ENCODE measurements around the gene OSGIN1.

OSGIN1 gene

DNA sequence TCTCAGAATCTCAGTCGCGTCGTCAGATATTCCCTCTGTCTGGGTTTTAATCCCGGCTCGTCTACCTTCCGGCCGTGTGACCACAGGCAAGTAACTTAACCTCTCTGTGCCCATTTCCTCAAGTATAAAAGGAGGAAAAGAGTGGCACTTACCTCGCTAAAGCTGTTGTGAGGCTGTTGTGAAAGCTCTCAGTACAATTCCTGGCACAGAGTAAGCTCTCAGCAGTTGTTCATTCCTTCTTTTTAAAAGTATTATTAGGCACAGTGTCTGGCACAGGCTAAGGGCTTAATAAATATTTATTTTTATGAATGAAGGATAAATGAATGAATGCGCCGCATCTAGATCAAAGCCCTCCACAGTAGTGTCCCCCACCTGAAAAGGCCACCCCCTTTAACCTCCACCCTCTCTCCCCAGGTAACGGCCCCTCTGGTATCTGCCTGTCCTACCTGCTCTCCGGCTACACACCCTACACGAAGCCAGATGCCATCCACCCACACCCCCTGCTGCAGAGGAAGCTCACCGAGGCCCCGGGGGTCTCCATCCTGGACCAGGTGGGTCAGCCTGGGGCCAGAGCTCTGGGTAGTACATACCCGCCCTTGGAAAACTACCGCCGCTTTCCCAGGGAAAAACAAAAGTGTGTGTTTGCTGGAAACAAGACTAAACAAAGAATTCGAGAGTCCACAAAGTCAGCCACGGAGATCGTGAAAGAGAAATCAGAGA lies 6.0 kb downstream of the OSGIN1 start:
- DNase-seq = no peak

DNA sequence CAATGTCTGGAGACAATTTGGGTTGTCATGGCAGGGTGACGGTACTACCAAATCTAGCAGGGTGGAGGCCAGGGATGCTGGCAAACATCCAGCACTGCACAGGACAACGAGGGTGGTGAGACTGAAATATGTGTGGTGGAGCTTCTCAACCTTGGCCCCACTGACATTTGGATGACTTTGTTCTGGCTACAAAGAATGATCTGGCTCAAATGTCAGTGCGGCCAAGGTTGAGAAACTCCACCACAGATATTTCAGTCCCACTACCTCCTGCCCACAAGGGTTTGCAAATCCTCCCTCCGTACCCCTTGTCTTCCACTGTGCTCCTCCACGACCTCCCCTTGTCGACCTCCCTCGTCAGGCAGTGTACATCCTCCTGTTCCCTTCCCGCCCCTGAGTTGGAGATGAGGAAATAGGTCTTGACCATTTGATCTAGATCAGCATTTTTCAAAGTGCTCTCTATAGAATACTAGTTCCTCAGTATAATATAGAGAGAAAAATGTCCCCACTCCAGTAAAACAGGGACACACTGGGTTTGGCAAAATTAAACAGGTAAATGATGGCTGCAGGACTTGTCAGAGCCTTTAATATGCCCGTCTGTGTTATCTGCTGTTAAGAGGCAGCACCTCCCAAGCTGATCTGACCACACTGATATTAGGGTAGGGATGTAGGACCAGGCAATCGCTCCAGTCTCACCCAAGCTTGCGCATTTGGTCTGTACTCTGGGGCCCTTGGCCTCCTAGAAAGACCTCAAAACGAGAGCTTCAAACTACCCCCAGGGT lies 6.8 kb downstream of the OSGIN1 start:
- no peak for DNase-seq

DNA sequence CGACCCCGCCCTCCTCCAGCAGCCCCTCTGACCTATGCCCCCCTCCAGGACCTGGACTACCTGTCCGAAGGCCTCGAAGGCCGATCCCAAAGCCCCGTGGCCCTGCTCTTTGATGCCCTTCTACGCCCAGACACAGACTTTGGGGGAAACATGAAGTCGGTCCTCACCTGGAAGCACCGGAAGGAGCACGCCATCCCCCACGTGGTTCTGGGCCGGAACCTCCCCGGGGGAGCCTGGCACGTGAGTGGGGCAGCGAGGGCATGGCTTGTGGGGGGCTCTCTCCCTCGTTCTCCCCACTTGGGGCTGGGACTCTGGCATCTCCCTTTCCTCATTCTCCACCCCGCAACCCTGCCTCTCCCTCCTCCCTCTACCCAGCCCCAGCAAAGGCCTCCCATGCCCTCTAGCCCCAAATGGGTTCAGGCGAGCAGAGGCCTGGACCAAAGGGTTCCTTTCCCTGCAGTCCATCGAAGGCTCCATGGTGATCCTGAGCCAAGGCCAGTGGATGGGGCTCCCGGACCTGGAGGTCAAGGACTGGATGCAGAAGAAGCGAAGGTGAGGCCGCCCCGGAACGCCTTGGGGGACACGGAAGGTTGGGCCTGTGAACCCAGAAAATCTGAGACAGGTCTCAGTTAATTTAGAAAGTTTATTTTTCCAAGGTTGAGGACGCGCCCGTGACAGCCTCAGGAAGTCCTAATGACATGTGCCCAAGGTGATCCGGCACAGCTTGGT lies 7.6 kb downstream of the OSGIN1 start:
- no peak for DNase-seq

DNA sequence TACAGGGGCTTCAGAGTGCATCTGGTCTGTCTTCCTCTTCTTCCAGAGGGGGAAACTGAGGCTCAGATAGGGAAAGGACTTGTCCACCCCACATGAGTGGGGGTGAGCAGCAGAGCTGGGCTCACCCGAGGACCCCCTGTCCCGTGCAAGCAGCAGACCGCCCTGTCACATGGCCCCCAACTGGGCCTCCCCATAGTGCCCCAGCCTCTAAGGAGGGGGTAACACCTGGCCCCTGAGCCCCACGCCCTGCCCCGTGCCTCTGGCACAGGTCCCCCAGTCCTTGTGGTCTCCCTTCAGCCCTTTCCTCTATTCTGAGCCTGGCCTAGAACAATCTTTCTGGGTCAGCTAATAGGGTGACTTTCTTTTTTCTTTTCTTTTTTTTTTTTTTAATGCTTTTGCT lies 8.6 kb downstream of the OSGIN1 start:
- DNase-seq = no peak

DNA sequence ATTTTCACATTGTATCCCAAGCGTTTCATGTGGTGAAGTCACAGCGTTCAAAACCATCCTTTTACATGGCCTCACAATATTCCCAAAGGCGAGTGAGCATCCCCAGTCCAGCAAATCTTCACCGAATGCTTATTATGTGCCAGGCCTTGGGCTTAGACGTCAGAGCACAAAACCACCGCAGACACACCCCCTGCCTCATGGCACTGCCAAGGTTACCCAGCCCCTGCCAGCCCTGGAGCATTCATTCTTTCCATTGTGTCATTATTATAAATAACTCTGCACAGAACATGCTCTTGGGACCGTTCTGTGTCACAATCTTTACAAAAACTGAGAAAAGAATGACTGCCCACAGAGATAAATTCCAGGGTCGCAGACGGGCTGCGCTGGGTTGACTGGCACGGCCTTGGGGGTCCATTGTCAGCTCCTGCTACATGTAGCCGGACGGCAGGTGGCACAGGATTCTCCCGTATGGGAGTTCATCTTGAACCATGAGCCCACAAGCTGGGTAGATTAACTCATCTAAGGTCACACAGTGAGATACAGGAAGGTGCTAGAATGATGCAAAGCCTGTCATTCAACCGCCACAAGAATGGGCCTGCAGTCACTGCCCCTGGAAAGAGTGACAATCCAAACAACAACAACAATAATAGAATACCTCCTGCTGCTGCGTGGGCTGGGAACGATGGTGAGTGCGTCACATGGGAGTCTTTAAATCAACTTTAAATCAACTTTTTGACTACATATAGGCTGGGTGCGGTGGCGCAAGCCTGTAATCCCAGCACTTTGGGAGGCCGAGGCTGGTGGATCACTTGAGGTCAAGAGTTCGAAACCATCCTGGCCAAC lies 10.5 kb downstream of the OSGIN1 start:
- no peak for DNase-seq

DNA sequence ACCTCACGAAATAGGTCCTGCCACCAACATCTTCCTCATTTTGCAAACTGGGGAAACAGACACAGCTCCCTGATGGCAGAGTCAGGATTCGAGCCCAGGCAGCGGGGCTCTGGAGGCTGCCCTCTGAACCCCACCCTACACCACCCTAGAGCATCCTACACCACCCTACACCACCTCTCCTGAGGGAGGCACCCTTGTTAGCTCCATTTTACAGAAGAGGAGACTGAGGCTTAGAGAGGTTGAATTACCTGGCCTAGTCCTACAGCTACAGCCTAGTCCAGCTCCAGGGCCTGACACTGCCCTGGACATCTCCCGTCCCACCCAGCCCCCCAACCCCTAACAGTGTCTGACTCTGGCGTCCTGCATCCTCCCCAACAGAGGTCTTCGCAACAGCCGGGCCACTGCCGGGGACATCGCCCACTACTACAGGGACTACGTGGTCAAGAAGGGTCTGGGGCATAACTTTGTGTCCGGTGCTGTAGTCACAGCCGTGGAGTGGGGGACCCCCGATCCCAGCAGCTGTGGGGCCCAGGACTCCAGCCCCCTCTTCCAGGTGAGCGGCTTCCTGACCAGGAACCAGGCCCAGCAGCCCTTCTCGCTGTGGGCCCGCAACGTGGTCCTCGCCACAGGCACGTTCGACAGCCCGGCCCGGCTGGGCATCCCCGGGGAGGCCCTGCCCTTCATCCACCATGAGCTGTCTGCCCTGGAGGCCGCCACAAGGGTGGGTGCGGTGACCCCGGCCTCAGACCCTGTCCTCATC lies 11.8 kb downstream of the OSGIN1 start:
- DNase-seq = no peak

- DNase-seq = no peak
Measured at GRCh38 chr16:83965444-83966152, 12.6 kb downstream of the OSGIN1 start.

- DNase-seq = no peak
Measured at GRCh38 chr16:83966153-83966696, 13.2 kb downstream of the OSGIN1 start.

GRCh38 chr16:83967091-83967490 lies 14.1 kb downstream of the OSGIN1 start:
- DNase-seq = no peak

DNA sequence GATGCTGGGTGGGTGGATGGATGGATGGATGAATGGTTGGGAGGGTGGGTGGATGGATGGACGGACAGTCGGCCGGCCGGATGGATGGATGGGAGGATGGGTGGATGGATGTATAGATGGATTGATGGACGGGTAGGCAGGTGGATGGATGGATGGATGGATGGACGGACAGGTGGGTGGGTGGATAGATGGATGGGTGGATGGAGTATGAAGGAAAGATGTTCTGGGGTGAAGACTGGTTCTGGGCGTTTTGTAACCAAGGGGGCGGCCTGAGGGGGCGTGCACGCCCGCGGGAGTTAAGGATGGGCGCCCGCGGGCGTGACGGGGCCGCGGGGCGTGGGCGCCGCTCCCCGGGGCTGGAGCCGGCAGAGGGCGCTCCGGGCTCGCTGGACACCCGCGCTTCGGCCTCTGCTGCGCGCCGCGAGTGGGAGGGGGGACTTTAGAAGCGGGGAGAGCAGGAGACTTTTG lies 14.8 kb downstream of the OSGIN1 start, which contains the start of gene NECAB2:
TSS of gene NECAB2 (plus strand) at position 407 of the 468 bp plus-strand sequence. CDS start 405 bp downstream, outside the sequence.
- peak in 1 of 2 donors; percentile 4 for DNase-seq

DNA sequence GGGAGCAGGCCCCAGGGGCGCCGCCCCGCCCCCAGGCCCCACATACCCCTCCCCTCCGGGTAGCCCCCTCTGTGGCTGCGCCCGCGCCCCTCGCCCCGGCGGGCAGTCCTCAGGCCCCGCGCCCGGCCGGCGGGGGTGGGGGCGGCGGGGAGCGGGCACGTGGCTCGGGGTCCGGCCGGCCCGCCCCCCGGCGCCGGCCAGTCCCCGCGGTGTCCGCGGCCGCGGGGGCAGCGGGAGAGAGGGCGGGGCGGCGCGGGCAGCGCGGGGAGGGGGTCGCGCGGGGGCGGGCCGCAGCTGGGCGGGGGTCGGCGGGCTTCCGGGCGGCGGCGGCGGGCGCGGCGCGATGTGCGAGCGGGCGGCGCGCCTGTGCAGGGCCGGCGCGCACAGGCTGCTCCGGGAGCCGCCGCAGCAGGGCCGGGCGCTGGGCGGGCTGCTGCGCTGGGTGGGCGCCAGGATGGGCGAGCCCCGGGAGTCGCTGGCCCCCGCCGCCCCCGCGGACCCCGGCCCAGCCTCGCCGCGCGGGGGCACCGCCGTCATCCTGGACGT lies 15.3 kb downstream of the OSGIN1 start:
- no peak for DNase-seq

- DNase-seq = no peak
Measured at GRCh38 chr16:83968891-83969649, 16.0 kb downstream of the OSGIN1 start.

DNA sequence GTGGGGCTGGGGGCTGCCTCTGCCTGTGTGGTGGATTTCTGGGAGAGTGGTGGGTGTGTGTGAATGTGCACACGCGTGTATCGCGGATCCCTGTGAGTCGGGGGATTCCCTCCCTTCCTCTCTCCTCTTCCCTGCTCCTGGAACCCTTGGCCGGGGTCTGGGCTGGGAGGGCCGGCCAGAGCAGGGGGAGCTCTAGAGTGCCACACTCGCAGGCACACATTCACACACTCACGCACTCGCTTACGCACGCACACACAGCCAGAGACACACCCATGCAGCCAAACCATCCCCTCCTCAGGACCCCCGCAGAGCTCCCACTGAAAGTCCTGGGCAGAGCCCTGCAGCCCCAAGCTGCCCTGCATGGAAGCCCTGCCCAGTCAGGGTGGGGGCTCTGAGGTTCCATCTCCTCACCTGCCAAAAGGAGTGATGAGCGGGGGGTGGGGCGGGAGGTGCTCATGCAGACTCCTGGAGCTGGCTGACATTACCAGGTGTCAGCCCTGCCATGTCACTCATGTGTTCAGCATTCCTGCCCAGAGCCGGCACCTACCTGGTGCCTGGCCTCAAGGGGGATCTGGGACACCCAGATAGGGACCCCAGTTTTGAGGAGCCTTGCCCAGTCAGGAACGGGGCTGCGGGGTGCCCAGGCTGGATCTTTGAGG lies 16.9 kb downstream of the OSGIN1 start:
- no peak for DNase-seq

DNA sequence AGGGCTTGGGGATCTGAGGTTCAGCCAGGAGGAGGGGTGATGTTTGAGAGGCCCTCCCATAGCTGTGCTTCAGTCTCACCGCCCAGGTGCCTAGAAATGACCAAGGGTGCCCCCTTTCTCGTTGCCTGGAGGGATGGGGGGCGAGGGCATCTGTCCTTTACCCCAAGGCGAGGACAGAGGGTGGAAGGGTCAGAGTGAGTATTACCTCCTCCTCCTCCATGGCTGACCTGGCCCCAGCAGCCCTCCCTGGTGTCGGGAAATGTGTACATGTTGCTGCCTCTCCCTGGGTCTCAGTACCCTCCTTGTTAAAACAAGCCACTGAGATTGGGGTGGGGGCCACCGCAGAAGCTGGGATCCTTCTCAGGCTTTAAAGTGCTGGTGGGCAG lies 17.4 kb downstream of the OSGIN1 start:
- DNase-seq = no peak

DNA sequence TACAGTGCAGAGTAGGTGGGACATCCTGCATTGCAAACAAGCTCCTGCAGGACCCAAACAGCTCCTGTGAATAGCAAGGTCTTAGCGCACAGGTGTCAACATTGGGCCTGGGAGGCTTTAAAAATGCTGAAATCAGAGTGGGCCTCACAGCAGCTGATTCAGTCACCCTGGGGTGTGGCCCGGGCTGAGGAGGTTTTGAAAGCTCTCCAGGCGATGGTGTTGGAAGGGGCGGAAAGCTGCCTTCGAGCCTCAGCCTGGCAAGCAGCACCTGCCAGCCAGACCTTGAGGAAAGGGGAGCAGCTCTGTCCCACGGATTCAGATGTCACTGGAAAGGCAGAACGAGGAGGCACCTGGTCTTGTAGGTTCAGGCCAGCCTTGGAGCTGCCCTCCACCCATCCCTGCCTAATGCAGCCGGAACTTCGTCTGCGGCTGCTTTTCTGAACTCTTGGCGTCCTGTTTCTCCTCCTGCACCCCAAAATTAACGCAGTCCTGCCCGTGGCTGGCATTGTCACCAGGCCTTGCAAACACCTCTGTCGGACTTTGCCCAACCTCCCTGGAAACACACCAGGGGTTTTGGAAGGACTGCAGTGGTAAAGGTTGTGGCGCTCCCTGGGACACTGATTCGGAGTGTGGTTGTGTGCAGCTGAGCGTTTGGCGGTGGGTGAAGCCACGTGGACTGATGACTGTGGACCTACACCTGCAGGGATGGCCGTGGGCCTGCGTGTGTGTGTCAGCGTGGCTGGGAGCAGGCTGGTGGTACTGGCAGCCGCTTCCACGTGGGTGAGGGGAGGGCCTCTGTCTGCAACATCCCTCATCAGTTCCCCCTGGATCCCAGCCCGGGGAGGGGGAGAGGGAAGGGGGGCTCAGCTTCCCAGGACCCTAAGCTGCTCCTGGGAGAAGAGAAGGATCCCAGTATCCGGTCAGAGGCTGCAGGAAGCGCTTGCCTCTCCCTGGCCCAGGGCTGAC lies 18.4 kb downstream of the OSGIN1 start:
- no peak for DNase-seq

DNA sequence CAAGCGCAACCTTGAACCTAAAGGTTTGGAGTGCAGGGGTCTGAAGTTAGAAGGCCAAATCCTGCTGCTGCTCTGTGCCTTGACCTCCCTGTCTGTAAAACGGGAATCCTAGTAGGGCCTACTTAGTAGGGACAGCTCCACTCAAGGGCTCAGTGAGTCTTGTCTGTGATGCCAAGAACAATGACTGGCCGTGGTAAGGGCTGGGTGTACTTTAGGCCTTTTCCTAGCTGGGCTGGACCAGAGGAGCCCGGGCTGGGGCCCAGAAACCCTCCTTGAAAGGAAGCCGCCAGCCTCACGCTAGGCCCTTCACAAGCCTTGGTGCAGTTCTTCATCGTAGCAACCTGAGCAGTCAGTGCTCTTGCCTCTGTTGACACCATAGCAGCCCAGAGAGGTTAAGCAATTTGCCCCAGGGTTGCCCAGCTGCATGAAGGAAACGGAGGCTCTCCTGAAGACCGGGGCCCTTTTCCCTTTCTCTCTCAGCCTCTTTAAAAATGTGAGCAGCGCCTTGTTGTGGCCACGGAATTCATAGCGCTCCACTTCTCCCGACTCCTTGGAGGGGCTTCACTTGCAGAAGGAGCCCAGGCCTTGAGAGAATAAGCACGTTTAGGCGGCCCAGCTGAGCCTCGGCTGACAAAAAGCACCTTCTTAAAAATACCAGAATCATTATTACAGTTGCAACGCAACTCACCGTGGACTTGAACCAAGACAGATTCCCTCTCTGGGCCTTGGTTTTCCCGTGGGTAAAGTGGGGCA lies 19.4 kb downstream of the OSGIN1 start:
- no peak for DNase-seq

GRCh38 chr16:83973077-83973476 lies 20.0 kb downstream of the OSGIN1 start:
- no peak for DNase-seq

All from CD4-positive, alpha-beta T cell treated with Interferon alpha-2 for 1 hour (primary cell).